Muscle layer of duodenum (tissue), 2 donors: ENCODE results near the gene ZNF575.

Experiments
- H3K27ac ChIP-seq: one replicate; pipeline ENCODE4 v1.7.0; 2013; ENCODE audit warnings: mild to moderate bottlenecking, low read length
- H3K27me3 ChIP-seq: one replicate; pipeline ENCODE4 v1.7.0; 2013; ENCODE audit warnings: low read depth, mild to moderate bottlenecking, control low read depth, low read length
- H3K36me3 ChIP-seq, 2 donors: one replicate each; pipeline ENCODE4 v1.7.0; 2013; ENCODE audit warnings: low read length in 2 of 2, control low read depth in 1 of 2, mild to moderate bottlenecking in 1 of 2; ENCODE audit not compliant: insufficient read depth in 2 of 2, control insufficient read depth in 1 of 2
- H3K4me1 ChIP-seq, 2 donors: one replicate each; pipeline ENCODE4 v1.7.0; 2013; ENCODE audit warnings: low read length in 2 of 2, mild to moderate bottlenecking in 2 of 2, control low read depth in 1 of 2, moderate library complexity in 1 of 2; ENCODE audit not compliant: insufficient read depth in 2 of 2, control insufficient read depth in 1 of 2
- H3K4me3 ChIP-seq, 2 donors: one replicate each; pipeline ENCODE4 v1.7.0; 2013; ENCODE audit warnings: low read length in 2 of 2, low read depth in 1 of 2, mild to moderate bottlenecking in 1 of 2
- H3K9me3 ChIP-seq, 2 donors: one replicate each; pipeline ENCODE4 v1.7.0; 2013; ENCODE audit warnings: low read length in 2 of 2, control low read depth in 1 of 2, mild to moderate bottlenecking in 1 of 2; ENCODE audit not compliant: control insufficient read depth in 1 of 2
- donor health status: healthy.

The ZNF575 gene

GRCh38 chr19:43532962-43533545 lies at the start of gene ZNF575:
Gene ZNF575 (plus strand): TSS chr19:43533188. CDS start chr19:43534423, 1,235 bp downstream.
- Histone ChIP-seq H3K27ac (peak within 1 kb of the TSS; percentile 85), H3K36me3 (no peaks in the 10 kb centered on the region), H3K4me3 (peak within 1 kb of the TSS; percentile 69 to 80)

GRCh38 chr19:43483281-43483680 lies 49.7 kb upstream of the ZNF575 start:
- Histone ChIP-seq H3K4me3 (no peak overlapping the region), H3K27me3 (no peaks in the 10 kb centered on the region), H3K9me3 (no peaks in the 10 kb centered on the region), H3K4me1 (no peaks in the 10 kb centered on the region), H3K36me3 (peaks cover 0 to 1% of the 10 kb centered on the region in 2 donors), H3K27ac (no peak overlapping the region)

More at GRCh38 chr19:43532962-43533545, at the start of gene ZNF575:
- Histone ChIP-seq H3K9me3 (no peaks in the 10 kb centered on the region), H3K27me3 (no peaks in the 10 kb centered on the region), H3K4me1 (peaks cover 0 to 7% of the 10 kb centered on the region in 2 donors)

GRCh38 chr19:43485951-43486350 lies 47.0 kb upstream of the ZNF575 start:
- no peak overlapping the region for H3K27ac ChIP-seq
- no peak overlapping the region for H3K4me3 ChIP-seq
- H3K9me3 ChIP-seq = no peaks in the 10 kb centered on the region
- no peaks in the 10 kb centered on the region for H3K4me1 ChIP-seq
- H3K36me3 ChIP-seq = peaks cover 0 to 3% of the 10 kb centered on the region in 2 donors
- no peaks in the 10 kb centered on the region for H3K27me3 ChIP-seq

GRCh38 chr19:43486412-43486811 lies 46.6 kb upstream of the ZNF575 start:
- Histone ChIP-seq H3K4me3 (no peak overlapping the region), H3K27me3 (no peaks in the 10 kb centered on the region), H3K9me3 (no peaks in the 10 kb centered on the region), H3K27ac (no peak overlapping the region), H3K4me1 (no peaks in the 10 kb centered on the region), H3K36me3 (peaks cover 0 to 4% of the 10 kb centered on the region in 2 donors)

- no peaks in the 10 kb centered on the region for H3K27me3 ChIP-seq
- H3K36me3 ChIP-seq = peaks cover 0 to 4% of the 10 kb centered on the region in 2 donors
- H3K27ac ChIP-seq = no peak overlapping the region
- no peaks in the 10 kb centered on the region for H3K9me3 ChIP-seq
- no peak overlapping the region for H3K4me3 ChIP-seq
- H3K4me1 ChIP-seq = no peaks in the 10 kb centered on the region
Measured at GRCh38 chr19:43488179-43488578, 44.8 kb upstream of the ZNF575 start.

- H3K9me3 ChIP-seq = no peaks in the 10 kb centered on the region
- no peak overlapping the region for H3K27ac ChIP-seq
- no peak overlapping the region for H3K4me3 ChIP-seq
- no peaks in the 10 kb centered on the region for H3K4me1 ChIP-seq
- peaks cover 0 to 7% of the 10 kb centered on the region in 2 donors for H3K36me3 ChIP-seq
- H3K27me3 ChIP-seq = no peaks in the 10 kb centered on the region
Measured at GRCh38 chr19:43489310-43489709, 43.7 kb upstream of the ZNF575 start.

GRCh38 chr19:43489979-43490599 lies 42.9 kb upstream of the ZNF575 start:
- no peaks in the 10 kb centered on the region for H3K9me3 ChIP-seq
- H3K27ac ChIP-seq = no peak overlapping the region
- H3K4me1 ChIP-seq = no peaks in the 10 kb centered on the region
- no peaks in the 10 kb centered on the region for H3K27me3 ChIP-seq
- peaks cover 0 to 11% of the 10 kb centered on the region in 2 donors for H3K36me3 ChIP-seq
- H3K4me3 ChIP-seq = no peak overlapping the region

- no peaks in the 10 kb centered on the region for H3K27me3 ChIP-seq
- no peak overlapping the region for H3K4me3 ChIP-seq
- H3K36me3 ChIP-seq = peaks cover 0 to 16% of the 10 kb centered on the region in 2 donors
- H3K4me1 ChIP-seq = no peaks in the 10 kb centered on the region
- H3K27ac ChIP-seq = no peak overlapping the region
- H3K9me3 ChIP-seq = no peaks in the 10 kb centered on the region
Measured at GRCh38 chr19:43490759-43491158, 42.2 kb upstream of the ZNF575 start.

GRCh38 chr19:43495082-43495481 lies 37.9 kb upstream of the ZNF575 start:
- Histone ChIP-seq H3K9me3 (no peaks in the 10 kb centered on the region), H3K4me3 (no peak overlapping the region), H3K36me3 (peaks cover 3 to 38% of the 10 kb centered on the region in 2 donors)

GRCh38 chr19:43496960-43497359 lies 36.0 kb upstream of the ZNF575 start:
- Histone ChIP-seq H3K27me3 (no peaks in the 10 kb centered on the region), H3K9me3 (no peaks in the 10 kb centered on the region), H3K4me1 (peaks cover 0 to 7% of the 10 kb centered on the region in 2 donors), H3K27ac (no peak overlapping the region), H3K4me3 (no peak overlapping the region), H3K36me3 (peaks cover 3 to 34% of the 10 kb centered on the region in 2 donors)

More at GRCh38 chr19:43495082-43495481, 37.9 kb upstream of the ZNF575 start:
- H3K4me1 ChIP-seq = no peaks in the 10 kb centered on the region
- H3K27me3 ChIP-seq = no peaks in the 10 kb centered on the region
- no peak overlapping the region for H3K27ac ChIP-seq

- Histone ChIP-seq H3K27me3 (no peaks in the 10 kb centered on the region), H3K9me3 (no peaks in the 10 kb centered on the region), H3K36me3 (peaks cover 3 to 34% of the 10 kb centered on the region in 2 donors), H3K27ac (no peak overlapping the region), H3K4me3 (no peak overlapping the region), H3K4me1 (peaks cover 4 to 20% of the 10 kb centered on the region in 2 donors)
Measured at GRCh38 chr19:43498233-43498842, 34.6 kb upstream of the ZNF575 start.
